ENCODE data around the gene PLD3.

PLD3 gene

GRCh38 chr19:40414542-40415535, 66.3 kb downstream of the PLD3 start:
- no peak for DNase-seq

- no peak for DNase-seq
Measured at GRCh38 chr19:40415768-40416167, 67.3 kb downstream of the PLD3 start.

GRCh38 chr19:40416918-40417642, 68.6 kb downstream of the PLD3 start:
- peak; percentile 22 for DNase-seq

- no peak for DNase-seq
Measured at GRCh38 chr19:40417643-40417981, 69.1 kb downstream of the PLD3 start.

GRCh38 chr19:40418040-40418439, 69.5 kb downstream of the PLD3 start:
- DNase-seq, result no peak

- no peak for DNase-seq
Measured at GRCh38 chr19:40419066-40419612, 70.6 kb downstream of the PLD3 start.

- no peak for DNase-seq
Measured at GRCh38 chr19:40419780-40420179, 71.3 kb downstream of the PLD3 start.

- DNase-seq, result no peak
Measured at GRCh38 chr19:40420451-40420765, 71.9 kb downstream of the PLD3 start.

- peak; percentile 83 for DNase-seq
Measured at GRCh38 chr19:40420766-40421765, 72.6 kb downstream of the PLD3 start.

GRCh38 chr19:40421993-40422747, 73.7 kb downstream of the PLD3 start:
- no peak for DNase-seq

- DNase-seq, result no peak
Measured at GRCh38 chr19:40422748-40423566, 74.5 kb downstream of the PLD3 start.

- no peak for DNase-seq
Measured at GRCh38 chr19:40423938-40424337, 75.4 kb downstream of the PLD3 start.

- DNase-seq, result no peak
Measured at GRCh38 chr19:40424637-40425449, 76.3 kb downstream of the PLD3 start.

GRCh38 chr19:40425450-40426287, 77.2 kb downstream of the PLD3 start, which contains the start of gene SERTAD1:
TSS of gene SERTAD1 (minus strand) at chr19:40425992. CDS start at chr19:40423546, 2,446 bp downstream.
- peak; percentile 100 for DNase-seq
